H1 (cell line): Measurements from ENCODE around the gene GNA12. TPM values are rescaled to one million over a fixed set of nuclear protein-coding genes. Genes with fewer than 3 reads are reported as not detected.

ENCODE experiments used
- RBBP5 ChIP-seq: IDR thresholded peaks from 2 replicates; pipeline ENCODE4 v1.7.1; 2012; ENCODE audit warnings: low read depth, mild to moderate bottlenecking, inconsistent platforms, low read length, moderate library complexity, borderline replicate concordance
- polyA plus RNA-seq, 7 experiments: library from polyadenylated mRNA; depleted of rRNA in 3 of 7; stranded (reverse) in 5 of 7; unstranded in 2 of 7; fragments of >200 nt in 5 of 7; fragments of 200-250 nt in 2 of 7; gene quantifications; 1 replicate in 5 of 7; 2 replicates in 1 of 7; 4 replicates in 1 of 7; pipeline versions ENCODE4 v1.2.1 to v1.2.3, GENCODE V29; 2011 to 2013; ENCODE audit warnings: missing spikeins in 2 of 7, mixed read lengths in 2 of 7
- total RNA-seq: library from RNA; stranded (reverse); fragmentation: NEBNext Ultra II Directional; extraction: Animal tissue kit (Norgen Biotek cat#: 25700); gene quantifications from 2 replicates; pipeline ENCODE4 v1.2.1, GENCODE V29; 2021

The GNA12 gene
- total and polyA plus RNA-seq, 2 of the 8 experiments (the other 6 are each of a cell fraction or from before 2014, with no cell fraction given) = 96.5 to 109 TPM

DNA sequence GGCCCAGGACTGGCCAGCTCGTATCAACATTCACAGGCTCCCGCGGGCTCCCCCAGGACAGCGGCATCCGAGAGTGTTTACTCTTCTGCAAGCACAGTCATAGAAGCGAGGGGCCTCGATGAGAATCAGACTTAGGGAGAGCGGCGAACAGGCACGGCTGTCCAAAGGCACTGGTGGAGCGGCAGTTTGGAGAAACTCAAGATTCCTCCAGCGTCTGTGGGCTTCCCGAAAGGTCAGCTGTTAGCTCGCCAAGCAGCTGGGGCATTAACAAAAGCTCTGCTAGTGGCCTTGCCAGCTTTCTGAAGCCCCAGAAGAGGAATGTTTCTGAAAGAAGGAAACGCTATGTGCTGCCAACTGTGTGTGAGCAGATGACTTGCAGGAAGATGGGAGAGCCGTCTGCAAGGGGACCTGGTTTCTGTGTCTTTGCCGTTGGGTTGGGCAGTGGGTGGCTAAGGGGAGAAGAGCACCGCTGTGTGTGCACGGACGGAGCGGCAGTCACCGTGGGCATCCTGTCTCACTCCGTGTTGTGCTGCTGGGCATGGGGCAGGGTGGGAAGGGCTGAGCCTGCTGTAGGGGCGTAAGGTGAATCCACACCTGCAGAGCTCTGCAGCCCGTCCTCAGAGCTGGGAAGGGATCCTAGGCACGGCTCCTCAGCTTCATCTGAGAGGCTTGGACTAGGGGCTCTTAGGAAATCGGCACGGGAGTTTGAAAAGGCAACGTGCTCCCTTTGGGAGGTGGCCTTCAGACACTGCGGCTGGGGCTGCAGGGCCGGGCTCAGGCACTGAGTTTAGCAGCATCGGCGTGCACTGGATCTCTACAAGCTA is 114.0 kb downstream of the GNA12 start (continued):
- TF ChIP-seq RBBP5 = no peak
